ENCODE data around the gene NRXN3.

Gene NRXN3

DNA sequence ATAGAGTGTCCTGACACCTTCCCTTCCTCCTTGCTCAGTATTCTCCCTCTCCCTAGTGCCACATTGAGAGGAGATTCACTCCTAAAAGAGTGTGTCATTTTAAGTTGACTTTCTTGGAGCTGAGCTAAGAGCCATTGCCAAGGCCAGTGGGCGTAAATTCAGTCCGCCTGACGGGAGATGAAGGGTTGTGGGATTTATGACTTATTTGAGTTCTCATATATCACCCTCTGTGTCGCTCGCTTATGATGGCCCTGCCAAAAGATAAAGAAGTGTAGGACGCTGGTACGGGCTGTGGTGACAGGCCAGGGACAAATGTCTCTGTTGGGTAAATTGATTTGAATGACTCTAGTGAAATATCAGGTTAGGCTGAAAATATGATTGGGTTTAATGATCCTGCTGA, 867.4 kb downstream of the NRXN3 start:
- DNase-seq, result no peak

DNA sequence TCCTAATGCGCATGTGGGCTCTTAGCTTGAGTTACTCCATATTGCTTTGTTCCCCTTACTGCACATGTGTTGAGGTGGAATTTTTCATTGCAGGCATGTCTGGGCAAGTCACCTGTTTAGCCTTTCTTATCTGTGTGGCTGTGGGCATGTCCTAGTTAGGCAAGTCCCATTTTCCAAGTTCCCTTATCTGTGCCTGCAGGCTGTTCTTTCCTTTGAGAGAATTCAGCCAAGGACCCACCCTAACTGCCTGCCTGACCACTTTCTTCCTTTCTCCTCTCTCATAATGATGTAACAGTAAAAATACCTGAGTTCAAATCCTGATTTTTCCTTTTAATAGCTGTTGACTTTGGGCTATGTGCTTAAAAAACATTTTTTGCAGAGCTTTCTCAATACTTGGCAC, 870.6 kb downstream of the NRXN3 start:
- no peak for DNase-seq

DNA sequence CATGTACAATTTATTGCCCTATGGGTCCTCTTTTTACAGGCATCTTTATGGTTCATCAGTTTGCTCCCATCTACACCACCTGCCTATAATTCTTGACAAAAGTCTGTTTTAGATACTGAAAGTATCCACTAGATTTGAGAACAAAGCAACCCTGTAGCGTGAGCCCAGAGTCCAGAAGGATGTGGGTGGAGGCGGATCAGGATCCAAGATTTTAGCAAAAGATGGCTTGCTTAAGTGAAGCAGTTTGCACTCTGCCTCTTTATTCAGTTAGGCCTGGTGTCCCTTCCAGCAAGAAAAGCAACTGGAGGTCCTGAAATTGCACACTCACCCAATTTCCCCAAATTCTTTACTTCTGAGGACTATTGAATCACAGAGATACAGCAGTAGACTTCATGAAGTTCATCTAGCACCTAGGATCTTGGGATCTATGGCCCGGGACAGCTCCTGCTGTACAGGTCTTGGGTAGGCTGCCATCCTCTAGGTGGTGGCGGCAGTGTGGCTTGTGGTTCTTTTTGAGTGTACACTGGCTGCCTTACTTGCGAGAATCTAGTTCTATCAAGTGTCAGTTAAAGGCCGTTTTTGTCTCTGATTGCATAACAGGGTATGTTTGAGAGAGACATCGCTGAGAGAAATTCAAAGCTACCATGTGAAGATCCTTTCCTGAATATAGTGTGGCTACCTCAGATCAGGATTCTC, 873.2 kb downstream of the NRXN3 start:
- no peak for DNase-seq

DNA sequence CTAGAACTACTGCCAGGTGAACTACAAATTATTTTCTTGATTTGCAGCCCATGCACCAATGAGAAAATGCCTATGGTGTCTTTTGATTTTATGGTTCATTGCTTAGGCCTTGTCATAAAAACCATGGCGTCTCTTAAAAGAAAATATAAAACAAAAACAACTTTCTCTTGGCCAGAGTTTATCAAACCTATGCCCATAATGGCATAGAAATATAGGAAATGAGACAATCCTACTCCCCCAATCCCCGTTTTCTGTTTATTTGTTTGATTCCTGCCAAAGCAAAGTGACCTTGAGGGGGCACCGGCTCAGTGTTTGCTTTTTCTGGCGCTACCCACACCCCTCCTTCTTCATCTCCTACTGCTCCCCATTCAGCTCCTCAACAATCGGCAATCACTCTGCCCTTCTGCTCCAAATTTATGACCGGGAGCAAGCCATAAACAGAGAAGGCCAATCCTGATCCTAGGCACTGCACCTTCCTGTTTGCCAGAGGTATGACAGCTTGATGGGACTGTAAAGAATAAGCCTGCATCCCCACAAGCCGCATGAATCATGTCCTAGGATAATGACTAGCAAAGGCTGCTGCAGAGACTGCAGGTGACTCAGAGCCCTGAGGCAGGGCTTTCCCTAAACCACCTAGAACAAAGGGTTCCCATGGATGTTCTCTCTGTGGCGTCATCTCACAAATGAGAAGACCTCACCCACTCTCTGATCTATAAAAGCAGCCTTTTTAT, 874.9 kb downstream of the NRXN3 start:
- DNase-seq, result no peak

DNA sequence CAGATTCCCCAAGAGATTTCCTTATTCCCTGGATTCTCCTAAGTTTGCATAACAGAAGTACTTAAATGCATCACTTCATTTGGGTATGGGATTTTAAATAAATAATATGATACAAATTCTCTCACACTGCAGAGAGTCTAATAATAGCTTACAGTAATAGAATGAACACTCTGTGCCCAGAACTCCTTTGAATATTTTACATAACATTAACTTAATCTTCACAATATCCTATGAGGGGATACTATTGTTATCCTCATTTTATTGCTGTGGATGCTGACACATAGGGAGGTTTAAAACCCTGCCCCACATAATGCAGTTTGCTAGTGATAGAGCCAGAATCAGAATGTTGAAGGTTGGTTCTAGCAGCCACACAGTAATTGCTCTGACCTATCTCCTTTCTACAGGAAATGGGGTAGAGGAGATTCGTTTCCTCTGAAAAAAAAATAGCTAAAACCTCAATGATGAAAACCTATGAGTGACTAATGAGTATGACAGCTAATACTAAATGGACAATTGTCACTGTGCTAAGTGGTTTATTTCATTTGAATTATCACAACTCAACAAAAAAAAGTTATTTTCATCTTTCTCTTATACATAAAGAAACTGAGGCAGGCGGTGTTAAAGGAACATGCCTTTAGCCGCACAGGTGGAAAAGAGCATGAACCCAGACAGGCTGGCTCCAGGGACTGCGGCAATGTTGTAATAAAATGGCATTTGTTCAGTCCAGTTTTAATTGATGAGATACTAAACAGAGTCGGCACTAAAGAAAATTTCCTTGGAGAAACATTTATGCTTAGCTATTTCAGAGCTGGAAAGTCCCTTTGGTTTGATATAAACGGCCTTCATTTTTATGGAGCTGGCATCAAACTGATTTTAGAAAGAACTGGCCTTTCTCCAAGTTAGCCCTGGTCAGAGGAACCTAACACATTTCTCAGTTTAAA, 880.9 kb downstream of the NRXN3 start:
- no peak for DNase-seq

DNA sequence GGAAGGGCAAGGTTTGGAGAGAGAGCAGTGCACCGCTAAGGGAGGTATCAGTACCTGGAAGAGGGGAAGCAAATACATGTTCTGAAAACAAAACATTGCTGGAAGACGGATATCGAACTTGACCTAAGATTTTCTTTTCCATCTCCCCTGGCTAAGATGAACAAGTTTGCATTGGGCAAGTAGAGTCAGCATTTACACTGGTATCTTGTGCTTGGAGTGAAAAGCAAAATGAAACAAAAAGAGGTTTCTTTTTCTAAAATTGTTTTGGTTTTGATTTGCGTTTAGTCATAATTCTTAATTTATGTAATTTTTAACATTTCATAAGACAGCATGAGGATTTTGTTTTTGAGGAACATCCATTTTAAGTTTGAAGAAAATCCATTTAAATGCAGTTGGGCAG, 881.6 kb downstream of the NRXN3 start:
- DNase-seq, result no peak

DNA sequence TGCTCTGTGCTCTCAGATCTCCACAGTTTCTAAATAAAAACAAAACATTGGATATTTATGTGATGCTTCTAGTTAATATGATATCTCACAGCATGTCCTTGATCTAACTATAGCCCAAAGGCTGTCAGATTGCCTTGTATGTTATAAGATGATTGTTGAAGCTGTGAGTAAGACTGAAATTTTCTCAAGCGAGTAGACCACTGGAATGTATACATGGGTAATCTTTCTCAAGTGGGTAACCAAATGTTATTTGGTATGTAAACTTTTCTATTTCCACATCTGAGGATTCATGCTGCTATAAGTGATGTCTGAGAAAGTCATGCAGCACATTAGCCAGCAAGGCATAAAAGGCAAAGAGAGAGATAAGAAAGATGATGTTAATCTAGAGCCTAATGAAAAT, 886.7 kb downstream of the NRXN3 start:
- no peak for DNase-seq

DNA sequence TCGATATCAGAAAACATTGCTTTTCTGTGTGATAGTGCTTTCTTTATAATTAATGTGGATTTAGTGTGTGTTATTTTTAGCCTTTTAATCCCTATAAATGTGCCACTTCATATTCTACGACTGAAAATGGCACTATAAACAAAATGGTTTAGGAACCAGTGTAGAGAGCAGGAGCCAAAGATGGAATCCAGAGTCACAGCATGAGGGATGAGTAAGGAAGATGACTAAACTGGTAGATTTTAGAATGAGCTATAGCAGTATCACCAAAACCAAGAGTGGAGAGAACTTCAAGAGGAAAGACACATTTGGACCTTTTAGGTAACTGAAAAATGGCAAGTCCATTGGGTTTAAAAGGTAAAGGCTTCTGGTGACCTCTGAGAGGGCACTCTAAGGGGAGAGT, 887.2 kb downstream of the NRXN3 start:
- no peak for DNase-seq

DNA sequence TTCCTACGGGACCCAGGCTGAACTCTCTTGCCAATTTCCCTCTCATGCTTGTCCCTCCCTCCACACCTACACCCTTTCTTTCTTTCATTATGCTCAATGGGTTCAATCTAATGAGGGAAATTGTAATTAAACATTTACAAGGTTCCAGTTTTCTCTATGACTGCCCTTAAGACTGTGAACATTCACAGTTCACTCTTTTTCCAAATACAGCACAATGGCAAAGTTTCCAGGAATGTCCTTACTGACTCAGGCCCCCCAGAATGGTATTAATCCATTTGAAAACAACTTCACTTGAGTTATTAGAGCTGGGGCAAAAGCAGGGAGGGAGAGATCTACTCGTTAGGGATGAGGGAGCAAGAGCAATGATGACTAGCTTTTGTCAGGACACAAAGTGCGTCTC, 892.1 kb downstream of the NRXN3 start:
- no peak for DNase-seq

DNA sequence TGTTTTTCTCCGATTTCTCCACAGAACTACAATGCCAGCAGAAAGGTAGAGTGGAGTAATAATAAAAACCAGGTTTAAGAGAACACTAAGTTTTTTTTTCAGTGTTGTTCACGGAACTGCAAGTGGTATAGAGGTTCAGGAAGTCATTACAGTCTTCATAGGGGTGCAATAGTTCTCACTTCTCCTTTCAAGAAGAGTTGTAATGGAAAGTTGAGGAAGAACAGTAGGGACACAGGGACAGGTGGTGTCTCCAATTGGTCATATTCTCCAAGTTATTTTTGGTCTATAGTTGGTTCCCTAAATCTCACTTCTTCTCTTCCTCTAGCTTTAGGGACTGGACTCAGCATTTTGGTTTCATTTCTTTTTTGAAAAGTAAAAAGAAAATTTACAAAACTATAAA, 894.0 kb downstream of the NRXN3 start:
- DNase-seq, result no peak

DNA sequence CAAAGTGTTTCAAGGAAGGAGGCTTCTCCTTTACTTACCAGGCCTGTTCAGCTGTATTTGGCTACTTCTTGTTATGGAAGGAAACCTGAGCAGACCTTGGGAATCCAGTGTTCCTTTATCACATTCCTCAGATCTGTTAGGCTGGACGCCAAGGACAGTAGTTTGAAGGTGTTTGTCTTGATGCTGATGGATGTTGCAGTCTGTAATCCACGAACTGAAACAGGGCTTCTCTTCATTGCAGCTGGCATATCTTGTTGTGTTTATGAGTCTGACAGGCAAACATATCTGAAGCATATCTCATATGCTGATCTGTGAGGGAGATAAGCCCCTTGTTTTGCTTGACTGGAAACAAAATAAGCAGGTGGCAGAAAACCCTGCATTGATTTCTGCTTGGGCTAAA, 904.3 kb downstream of the NRXN3 start:
- DNase-seq, result no peak

DNA sequence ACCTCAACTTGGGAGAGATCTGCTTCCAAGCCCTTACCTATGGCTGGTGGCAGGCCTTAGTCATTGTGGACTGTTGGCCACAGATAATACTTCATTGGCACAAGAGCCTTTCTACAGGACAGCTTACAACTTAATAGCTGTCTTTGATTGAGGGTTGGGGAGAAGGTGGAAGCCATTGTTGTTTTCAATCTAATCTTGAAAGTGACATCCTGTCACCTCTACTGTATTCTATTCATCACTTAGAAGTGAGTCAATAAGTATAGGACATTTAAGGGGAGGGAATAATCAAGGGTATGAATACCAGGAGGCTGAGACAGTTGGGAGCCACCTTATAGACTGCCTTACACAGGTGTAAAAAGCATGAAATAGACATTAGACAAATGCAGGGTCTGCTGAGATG, 906.3 kb downstream of the NRXN3 start:
- no peak for DNase-seq

DNA sequence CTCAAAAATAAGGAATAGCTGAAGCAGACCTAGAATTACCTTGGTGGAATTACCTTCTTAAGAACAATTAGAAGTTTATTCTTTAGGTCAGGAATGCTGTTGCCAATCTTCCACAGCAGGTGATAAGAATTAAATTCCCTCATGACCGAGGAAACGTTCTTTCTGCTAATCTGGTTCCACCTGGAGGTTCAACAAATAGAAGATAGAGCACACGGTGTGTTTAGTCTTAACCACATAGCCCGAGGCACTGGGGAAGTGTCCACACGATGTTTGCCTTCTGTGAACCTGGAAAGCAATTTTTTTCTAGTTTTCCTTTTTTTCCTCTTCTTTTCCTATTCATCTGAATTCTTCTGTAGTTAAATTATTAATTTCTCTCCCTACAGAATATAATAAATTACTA, 906.9 kb downstream of the NRXN3 start:
- no peak for DNase-seq

DNA sequence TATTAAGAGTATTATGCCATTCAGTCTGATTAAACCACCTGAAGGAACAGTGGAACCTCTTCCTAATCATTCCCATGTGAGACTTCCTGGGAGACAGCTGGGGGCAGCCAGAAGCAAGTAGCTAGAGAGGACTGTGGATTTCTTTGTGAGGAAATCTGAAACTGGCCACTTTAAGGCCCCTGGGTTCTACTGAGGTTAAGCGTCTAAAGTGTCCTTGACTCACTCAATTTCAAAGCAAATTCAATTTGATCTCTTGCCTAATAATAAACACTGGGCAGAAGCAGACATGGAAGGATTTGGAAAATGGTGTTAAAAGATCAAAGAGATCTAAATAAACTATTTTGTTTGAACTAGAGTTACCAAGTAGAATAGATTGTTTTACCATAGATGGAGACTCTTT, 909.9 kb downstream of the NRXN3 start:
- no peak for DNase-seq

DNA sequence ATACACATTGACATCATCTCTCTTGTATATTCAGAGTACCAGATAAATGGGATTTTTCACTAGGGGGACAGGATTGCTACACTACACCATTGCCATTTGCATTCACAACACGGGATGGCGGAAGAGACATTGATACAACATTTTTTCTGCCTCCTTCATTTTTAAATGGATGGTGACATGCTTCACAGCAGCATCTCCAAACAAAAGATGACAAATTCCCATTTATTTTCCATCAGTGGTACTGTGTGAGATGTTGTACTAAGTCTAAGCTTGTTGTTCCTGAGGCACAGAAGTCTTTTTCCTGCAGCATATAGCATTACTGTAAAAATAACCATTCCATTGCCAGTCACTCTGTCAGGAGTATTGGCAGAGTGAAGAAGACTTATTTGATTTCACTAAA, 912.7 kb downstream of the NRXN3 start:
- DNase-seq, result no peak

DNA sequence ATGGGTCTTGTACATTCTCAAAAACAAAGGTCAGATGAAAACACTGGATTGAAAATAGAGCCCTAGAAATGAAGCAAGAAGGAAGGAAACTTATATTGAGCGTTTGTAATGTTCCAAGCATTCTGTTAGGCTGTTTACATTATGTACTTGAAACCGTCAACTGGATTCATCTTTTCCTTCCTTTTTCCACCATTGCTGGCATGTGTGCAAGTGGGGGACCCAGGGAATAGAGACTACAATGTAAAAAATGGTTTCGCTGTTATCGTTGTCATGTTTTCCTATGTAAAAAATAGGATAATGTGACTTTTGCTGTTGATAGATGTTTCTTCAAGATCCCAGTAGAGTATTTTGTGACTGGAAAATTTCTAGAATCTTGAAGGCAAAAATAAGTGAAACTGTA, 913.2 kb downstream of the NRXN3 start:
- no peak for DNase-seq

DNA sequence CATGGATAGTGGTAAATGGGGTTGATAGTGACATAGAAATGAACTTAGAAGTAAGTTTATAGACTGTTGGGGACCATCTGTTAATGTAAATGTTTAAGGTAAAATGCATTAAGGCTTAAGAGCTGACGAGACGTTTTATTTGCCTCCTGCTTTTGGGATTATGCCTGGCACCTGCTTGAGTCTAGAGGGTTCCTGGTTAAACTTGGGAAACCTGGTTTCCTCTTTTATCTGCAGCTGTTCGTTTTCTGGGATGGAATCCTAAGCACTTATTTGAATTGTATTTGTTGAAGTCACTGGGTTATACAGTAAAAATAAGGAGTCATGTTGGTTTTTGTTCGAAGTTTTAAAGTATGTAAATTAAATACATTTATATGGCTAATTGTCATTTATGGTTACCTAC, 914.7 kb downstream of the NRXN3 start:
- no peak for DNase-seq

DNA sequence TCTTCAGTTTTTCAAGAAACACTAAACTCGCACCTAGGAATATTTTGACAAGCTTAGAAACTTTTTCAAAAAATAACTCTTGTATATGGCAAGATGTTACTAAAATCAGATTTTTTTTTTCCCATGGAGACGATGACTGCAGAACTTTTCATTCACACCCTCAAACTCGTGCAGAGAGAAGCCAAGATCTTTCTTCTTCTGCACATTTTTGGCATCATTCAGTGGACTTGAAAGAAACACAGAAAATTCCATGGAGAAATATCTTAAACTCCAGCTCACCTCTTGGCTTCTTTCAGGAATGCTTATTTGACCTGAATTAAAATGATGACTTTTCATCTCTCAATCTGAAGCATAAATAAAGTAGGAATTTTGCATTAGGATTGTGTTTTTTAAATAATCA, 919.4 kb downstream of the NRXN3 start:
- no peak for DNase-seq

DNA sequence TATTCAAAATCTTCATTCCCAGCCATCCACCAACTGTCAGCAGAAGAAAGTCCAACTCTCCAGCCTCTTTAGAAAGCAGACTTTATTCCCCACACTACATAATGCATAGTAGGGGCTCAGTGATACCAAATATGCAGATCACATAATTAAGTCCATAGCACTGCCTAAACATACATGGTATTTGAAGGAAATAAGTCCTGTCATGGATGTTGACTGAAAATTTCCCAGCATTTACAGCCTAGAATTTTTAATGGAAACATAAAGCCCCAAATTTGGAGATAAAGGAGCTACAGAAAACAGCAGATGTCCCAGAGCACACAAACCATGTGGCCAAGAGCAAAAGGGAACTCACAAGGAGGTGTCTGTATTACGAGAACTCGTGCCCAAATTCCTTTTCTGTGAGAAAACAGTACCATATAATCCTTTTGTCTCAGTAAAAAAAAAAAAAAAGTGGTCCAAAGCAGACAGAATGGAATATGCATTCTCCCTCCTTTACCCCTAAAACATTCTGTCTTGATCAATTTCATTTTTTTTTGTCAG, 920.5 kb downstream of the NRXN3 start:
- DNase-seq, result no peak

DNA sequence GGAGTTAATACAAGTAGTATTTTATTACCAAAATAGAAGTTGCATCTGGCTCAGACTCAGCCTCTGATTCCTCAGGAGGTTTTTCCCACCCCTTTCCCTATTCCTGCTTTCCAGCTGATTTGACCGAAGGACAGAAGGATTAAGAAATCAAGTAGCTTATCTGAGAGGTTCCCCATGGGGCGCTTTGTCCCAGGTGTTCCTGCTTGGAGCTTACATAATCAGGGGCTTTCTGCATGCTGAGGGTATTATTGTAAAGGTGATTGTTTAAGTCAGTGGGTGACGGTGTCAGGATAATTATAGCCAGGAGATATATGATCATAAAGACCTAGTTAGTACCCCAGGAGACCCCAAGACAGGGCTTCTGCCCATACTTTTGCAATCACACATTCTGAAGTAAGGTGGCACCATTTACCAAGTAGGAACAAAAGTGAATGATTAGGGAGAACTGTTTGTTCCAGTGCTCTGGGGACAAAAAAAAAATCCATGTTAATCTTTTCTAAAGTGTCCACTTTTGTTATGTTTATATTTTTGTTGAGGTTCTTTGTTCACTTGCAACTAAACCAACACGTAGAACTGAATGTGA, 921.3 kb downstream of the NRXN3 start:
- no peak for DNase-seq

DNA sequence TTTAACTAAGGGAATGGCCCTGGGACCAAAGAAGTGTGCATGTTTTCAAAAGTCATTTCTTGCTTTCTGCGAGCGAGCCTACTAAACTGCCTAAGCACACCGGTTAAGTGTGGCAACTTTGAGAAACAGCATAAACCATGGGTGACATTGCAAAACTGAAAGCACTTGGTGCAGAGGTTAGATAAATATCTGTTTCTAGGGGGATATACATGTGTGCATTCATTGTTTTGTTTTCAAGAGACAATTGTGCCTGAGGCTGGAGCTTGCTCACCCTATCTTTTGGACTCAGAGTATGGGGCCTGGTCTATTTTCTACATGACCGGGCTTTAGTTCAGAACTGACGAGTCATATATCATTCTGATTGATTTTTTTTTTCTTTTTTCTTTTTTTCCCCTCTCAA, 923.4 kb downstream of the NRXN3 start:
- DNase-seq, result no peak

DNA sequence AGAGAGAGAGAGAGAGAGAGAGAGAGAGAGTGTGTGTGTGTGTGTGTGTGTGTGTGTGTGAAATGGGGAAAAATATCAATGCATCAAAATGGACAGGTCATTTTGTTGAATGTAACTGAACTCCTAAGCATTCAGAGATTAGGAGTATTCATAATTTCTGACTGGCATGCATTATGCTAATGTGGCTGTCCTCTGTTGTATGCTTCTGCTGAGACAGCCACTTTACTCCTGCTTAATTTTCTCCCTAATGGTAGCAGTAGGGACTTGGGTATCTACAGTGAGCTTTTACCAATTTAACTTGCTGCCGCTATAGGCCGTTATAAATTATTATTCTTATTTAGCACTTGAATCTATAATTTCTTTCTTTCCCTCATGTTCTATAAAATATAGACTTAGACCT, 924.8 kb downstream of the NRXN3 start:
- DNase-seq, result no peak

DNA sequence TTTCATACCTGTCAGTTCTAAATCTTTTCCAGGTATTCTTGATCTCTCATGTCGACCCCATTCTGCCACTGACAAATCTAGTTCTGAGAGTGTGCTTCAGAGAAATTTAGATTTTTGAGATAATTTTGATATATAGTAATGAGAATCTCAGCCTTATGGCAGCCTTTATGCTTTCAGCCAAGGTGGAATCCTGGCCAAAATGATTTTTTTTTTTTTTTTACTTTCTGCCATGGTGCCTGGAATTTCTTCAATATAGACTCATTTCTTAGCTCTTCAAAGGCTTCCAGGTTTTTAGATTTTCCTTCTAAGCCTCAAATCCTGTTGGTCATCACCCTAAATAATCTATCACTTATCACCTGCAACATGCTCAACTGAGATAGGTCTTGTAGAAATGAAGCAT, 926.6 kb downstream of the NRXN3 start:
- no peak for DNase-seq

Measured in stimulated activated CD4-positive, alpha-beta T cell treated with anti-CD3 and anti-CD28 coated beads, Interleukin-15, amount 100 ng/mL, for 24 hours (primary cell).